Hematopoietic multipotent progenitor cell treated with erythropoietin and hydrocortisone succinate and interleukin-3 and kit ligand, for 15 days (in vitro differentiated cells): Measurements from ENCODE around the gene KRTAP1-1.
"Not testable (repeated sequence)": the region's sequence is repeated elsewhere in the genome, so short reads cannot be mapped to it uniquely, and the experiment has no call there.

Experiments
- DNase-seq: peaks from one replicate; pipeline ENCODE4 v3.0.0-alpha.2; 2015; ENCODE audit warnings: low spot score

The KRTAP1-1 gene

DNA sequence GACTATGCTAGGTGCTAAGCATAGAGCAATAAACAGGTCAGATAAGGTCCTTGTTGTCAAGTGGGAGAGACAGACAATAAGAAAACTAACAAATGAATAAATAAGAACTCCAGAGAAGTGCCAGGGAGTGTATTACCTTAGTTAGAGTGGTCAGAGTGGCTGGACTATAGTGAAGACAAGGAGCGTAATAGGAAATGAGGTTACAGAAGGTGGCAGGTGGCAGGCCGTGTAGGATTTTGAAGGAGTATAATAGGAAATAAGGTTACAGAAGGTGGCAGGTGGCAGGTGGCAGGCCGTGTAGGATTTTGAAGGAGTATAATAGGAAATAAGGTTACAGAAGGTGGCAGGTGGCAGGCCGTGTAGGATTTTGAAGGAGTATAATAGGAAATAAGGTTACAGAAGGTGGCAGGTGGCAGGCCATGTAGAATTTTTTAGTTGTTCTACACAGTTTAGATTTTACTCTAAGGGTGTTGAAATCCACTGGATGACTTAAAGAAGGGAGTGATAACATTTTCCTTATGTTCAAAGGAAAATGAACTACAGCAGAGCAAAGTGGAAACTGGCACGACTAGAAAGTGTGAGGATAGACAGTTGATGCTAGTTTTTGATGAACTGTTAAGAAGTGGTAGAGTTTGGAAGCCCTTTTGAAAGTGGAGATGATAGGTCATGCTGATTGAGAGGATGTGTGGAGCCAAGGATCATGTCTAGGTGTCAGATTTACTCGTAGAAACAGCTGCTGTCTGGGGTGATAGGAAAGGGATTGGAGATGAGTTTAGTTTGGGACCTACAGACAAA lies 28.7 kb downstream of the KRTAP1-1 start:
- DNase-seq, result no peak

DNA sequence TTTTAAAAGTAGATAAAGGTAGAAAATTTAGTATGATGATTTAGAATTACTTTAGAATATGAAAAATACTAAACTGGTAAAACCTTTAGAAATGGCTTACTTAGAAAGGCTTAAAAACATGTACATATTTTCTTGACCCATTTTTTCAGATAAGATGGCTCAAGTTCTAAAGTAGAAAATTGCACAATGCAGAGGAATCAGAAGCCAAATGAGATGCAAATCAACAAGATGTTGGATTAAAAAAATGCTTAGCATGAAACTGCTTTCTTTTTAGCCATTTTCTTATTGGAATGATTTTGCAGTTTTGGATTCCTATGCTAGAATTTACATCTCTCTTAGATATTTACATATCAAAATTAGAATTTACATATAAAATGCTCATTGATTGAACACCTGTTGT lies 30.8 kb downstream of the KRTAP1-1 start:
- DNase-seq, result no peak

DNA sequence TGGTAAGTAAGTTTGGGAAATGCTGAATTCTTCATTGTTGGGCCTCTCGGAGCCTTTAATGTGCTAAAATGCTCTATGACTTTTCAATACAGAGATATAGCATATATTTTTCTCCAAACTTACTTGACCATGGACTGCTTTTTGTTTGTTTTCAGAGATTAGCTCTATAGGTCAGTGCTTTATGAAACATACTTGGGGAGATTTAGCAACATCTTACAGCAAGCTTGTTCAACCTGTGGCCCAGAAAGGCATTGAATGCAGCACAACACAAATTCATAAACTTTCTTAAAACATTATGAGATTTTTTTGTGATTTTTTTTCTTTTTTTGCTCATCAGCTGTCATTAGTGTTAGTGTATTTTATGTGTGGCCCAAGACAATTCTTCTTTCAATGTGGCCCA lies 31.3 kb downstream of the KRTAP1-1 start:
- DNase-seq, result no peak

DNA sequence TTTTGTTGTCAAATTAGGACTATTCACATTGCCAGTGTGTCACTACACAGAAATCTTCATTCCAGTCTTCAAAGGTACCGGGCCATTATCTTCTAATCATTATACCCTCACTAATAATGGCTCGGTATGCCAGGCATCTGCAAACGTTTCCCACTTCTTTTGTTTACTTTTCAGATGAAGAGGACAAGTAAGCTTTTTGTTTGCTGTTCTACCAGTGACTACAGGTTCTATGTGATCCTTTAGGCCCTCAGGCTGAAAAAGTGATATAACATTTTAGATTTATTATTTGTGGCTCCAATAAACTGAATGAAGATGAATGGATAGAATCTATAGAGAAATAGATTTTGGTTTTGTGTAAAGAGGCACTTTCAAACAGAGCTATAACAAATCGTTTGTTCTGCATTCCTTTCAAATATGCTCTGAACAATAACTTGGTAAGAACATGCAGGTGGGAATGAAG lies 31.9 kb downstream of the KRTAP1-1 start:
- no peak for DNase-seq

DNA sequence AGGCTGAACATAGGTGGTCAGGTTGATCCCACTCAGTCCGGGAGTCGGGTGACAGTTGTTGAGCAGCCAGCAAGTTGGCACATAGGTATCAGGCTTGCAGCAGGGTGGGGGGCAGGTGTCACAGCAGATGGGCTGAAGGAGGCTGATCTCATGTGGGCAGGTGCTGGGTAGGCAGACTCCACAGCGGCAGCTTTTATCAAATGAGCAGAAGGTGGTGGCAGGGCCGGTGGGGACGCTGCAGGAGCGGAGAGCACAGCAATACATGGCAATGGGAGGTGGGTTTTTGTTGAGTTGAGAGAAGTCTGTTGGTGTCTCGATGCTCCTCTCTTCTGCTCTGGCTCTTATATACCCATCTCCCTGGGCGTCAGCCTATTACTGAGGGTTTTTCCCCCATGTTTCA lies 32.4 kb downstream of the KRTAP1-1 start, which contains the start of gene KRTAP3-1:
TSS of gene KRTAP3-1 (minus strand) at position 318 of the 400 bp plus-strand sequence. CDS start at position 264, 54 bp downstream.
- no peak for DNase-seq

DNA sequence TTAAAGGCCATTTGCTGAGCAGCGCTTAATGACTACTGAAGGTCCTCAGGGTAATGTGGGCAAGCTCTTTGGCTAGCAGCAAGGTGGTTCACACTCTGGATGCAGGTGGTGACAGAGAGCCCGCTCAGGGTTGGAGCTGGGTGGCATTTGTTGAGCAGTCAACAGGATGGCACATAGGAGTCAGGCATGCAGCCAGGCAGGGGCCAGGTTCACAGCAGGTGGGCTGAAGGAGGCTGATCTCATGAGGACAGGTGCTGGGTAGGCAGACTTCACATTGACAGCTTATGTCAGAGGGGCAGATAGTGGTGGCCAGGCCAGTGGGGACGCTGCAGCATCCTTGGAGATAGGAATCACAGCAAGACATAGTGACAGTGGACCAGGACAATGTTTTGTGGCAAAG lies 36.9 kb downstream of the KRTAP1-1 start:
- DNase-seq, result no peak

DNA sequence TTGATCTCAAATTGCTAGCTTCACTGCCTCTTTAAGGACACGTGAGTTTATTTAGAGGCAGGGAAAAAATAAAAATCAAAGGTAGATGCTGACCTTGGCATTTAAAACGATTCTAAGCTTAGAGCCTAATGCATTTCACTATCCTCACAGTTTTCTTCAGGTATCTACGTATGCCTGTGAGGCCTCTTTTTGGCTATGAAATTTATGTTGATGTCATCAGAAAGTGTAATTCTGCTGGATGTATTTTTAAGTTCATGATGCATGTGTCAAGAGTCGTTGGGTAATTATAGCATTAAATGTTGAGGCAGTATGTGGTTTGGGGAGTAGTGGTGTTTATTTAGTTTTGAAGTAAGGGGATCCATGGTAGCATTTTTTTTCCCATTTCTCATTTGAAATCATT lies 37.3 kb downstream of the KRTAP1-1 start:
- DNase-seq, result no peak

DNA sequence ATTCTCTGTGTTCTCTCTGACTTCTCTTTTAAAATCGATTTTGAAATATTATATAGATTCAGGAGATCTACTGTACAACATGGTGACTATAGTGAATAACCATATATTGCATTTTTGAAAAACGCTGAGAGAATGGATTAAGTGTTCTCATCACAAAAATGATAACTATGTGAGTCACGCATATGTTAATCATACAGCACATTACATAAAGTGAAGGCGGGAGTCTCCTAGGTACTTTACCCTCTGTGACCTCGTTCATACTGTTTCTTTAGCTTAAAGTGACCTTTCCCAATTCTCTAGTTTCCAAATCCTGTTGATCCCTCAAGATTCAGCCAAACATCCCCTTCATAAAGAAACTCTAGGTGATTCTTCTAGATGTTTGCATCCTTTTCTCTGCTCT lies 38.4 kb downstream of the KRTAP1-1 start:
- no peak for DNase-seq

DNA sequence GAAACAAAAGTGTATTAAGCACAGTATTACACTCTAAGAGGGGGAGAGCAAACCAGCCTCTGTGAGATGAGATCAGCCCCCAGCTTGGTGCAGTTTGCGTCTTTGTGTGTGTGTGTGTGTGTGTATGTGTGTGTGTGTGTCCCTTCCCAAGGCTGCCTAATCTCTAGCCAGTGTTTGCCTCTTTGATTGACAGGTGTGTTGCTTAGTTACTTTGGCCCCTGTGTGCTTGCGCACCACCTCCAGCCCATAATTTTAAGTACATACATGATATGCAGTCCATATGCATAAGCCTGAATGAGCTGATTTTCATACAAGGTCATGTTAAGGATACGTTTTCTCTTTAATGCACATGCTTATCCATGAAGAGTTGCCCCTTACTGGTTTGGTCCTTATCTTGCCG lies 39.5 kb downstream of the KRTAP1-1 start:
- DNase-seq, result no peak

DNA sequence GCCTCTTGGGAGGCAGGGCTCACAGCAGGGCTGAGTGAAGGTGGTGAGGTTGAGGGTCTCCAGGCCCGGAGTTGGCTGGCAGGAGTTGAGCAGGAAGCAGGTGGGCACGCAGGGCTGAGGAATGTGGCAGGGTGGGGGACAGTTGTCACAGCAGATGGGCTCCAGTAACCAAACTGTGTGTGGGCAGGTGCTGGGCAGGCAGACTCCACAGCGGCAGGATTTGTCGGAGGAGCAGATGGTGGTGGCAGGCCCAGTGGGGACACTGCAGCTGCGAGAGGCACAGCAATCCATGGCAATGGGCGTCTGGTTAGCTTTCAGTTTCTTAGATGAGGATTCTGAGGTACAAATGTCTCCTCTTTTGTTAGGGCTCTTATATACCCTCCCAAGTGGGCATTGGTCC lies 41.7 kb downstream of the KRTAP1-1 start, which contains the start of gene KRTAP3-2:
TSS of gene KRTAP3-2 (minus strand) at position 344 of the 400 bp plus-strand sequence. CDS start at position 291, 53 bp downstream.
- DNase-seq, result not testable (repeated sequence)

DNA sequence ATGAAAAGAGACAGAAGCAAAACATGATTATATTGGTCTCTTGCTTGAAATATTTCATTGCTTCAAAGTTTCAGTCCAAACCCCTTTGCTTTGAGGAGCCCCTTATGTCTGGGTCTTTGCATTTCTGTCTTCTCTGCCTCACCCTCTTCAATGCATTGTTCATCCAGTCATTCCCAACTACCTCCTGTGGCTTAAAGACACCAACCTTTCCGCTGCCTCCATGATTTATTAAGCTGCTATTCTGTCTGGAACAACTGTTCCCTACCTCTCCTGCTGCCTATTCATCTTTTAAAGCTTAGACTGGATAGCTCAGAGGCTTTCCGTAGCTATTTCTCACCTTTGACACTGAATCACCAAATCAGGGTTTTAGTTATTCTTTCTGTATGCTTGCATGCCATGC lies 43.9 kb downstream of the KRTAP1-1 start:
- DNase-seq, result no peak

DNA sequence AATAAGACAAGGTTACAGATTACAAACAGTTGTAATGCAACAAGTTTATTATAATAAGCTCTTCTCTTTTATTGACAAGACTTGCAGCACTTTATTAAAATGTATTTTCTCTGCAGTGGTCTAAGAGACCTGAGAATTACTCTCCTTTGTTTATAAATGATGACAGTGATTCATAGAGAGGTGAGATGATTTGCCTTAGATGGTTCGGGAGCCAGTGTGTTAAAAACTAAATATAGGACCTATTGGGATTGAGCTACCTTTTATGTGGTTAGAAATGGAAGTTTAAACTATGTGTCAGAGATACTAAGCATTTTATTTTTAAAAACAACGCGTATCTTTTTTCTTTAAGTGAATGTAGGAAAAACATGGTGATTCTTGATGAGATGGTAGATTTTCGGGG lies 44.4 kb downstream of the KRTAP1-1 start:
- DNase-seq, result no peak

DNA sequence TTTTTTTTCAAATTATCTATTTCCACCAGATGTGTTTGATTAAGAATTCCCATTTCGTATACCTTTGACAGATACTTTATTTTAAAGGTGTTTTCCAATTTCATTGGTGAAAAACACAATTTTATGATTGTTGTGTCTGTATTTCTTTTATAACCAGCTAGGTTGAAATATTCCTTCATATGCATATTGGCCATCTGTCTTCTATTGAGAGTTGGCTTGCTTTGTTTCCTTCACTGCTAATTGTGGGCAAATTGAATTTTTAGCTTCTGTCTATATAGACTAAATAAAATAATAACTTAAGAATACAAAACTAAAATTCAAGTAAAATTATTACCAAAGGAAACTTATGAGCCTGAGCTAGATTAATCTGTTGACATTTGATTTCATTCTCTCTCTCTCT lies 46.1 kb downstream of the KRTAP1-1 start:
- no peak for DNase-seq

DNA sequence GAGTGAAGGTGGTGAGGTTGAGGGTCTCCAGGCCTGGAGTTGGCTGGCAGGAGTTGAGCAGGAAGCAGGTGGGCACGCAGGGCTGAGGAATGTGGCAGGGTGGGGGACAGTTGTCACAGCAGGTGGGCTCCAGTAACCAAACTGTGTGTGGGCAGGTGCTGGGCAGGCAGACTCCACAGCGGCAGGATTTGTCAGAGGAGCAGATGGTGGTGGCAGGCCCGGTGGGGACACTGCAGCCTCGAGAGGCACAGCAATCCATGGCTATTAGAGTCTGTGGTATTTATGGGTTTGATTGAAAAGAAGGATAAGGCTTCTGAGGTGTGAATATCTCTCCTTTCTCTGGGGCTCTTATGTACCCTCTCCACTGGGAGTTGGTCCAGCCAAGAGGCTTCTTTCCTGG lies 47.4 kb downstream of the KRTAP1-1 start, which contains the start of gene KRTAP3-3:
TSS of gene KRTAP3-3 (minus strand) at position 326 of the 400 bp plus-strand sequence. CDS start at position 259, 67 bp downstream.
- DNase-seq, result no peak

DNA sequence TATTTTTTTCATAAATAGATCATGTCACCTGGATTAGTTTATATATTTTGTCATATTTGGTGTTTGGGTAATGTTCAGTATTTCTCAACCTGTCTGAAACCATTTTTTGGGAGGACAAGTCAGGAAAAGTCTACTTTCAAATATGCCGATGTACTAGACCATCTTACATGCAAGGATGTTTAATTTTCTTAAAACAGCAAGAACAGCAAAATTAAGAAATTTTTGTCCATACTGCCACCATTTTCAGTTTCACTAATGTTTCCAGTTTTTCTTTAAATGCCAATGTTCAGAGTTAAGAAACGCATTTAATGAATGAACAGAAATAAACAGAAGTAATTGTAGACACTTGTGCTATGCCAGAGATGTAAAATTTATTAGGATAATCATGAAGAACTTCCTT lies 48.2 kb downstream of the KRTAP1-1 start:
- DNase-seq, result no peak

DNA sequence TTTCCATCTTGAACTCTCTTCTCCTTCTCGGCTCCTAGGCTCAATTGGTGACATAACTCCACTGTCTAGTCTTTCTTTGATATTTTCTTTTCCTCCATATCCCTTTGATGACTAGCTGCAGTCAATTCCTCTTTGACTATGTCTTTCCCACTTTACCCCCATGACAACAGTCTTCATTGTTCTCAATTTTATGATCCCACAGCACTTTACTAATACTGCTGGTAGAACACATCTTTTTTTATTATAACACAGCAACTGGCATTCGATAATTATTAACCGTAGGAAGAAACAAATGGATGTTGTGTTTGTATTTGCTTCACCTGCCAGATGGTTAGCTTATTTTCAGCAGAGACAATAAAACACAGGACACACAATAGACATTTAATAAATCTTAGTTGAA lies 48.6 kb downstream of the KRTAP1-1 start:
- DNase-seq, result no peak
